Middle frontal gyrus (tissue), 1 donor: ENCODE measurements around the gene PCDH7.

Experiments used
- DNase-seq: peaks from one replicate; pipeline ENCODE4 v3.0.0-alpha.2; 2015; ENCODE audit warnings: low spot score; ENCODE audit errors: extremely low spot score

PCDH7 gene

GRCh38 chr4:30720021-30720660, at the start of gene PCDH7:
PCDH7 (plus strand) TSS chr4:30720369; CDS start chr4:30721423, 1,054 bp downstream.
- DNase-seq, result no peak

GRCh38 chr4:30671926-30672448, 48.2 kb upstream of the PCDH7 start:
- DNase-seq, result no peak

GRCh38 chr4:30696191-30696590, 24.0 kb upstream of the PCDH7 start:
- DNase-seq, result no peak

- DNase-seq, result no peak
Measured at GRCh38 chr4:30714408-30715031, 5.6 kb upstream of the PCDH7 start.

GRCh38 chr4:30716158-30716557, 4.0 kb upstream of the PCDH7 start:
- DNase-seq, result no peak

- no peak for DNase-seq
Measured at GRCh38 chr4:30716681-30717207, 3.4 kb upstream of the PCDH7 start.

- DNase-seq, result no peak
Measured at GRCh38 chr4:30717208-30718020, 2.8 kb upstream of the PCDH7 start.

GRCh38 chr4:30718021-30718542, 2.1 kb upstream of the PCDH7 start:
- DNase-seq, result no peak

- DNase-seq, result no peak
Measured at GRCh38 chr4:30718641-30719453, 1.3 kb upstream of the PCDH7 start.

GRCh38 chr4:30719454-30720020, 632 bp upstream of the PCDH7 start:
- no peak for DNase-seq

- no peak for DNase-seq
Measured at GRCh38 chr4:30720661-30721184, 554 bp downstream of the PCDH7 start.

GRCh38 chr4:30721185-30722091, 1.3 kb downstream of the PCDH7 start:
- no peak for DNase-seq

- no peak for DNase-seq
Measured at GRCh38 chr4:30722092-30722358, 1.9 kb downstream of the PCDH7 start.

GRCh38 chr4:30722359-30723200, 2.4 kb downstream of the PCDH7 start:
- DNase-seq, result no peak

- DNase-seq, result no peak
Measured at GRCh38 chr4:30723201-30723955, 3.2 kb downstream of the PCDH7 start.

GRCh38 chr4:30724247-30724646, 4.1 kb downstream of the PCDH7 start:
- DNase-seq, result no peak

- no peak for DNase-seq
Measured at GRCh38 chr4:30725562-30725961, 5.4 kb downstream of the PCDH7 start.
